Measurements from ENCODE around the gene IL32. TPM values are rescaled to one million over a fixed set of nuclear protein-coding genes. Genes with fewer than 3 reads are reported as not detected.
A peak's percentile ranks its signal among the peaks of the same experiment; 100 is the strongest.

IL32 gene
- total and polyA plus RNA-seq, 9 of the 15 experiments (the other 6 are each of a cell fraction or from before 2014, with no cell fraction given) = 0.21 to 2.2 (median 0.37) TPM; not detected in 3

GRCh38 chr16:3019594-3020246, 45.7 kb upstream of the IL32 start (continued):
- no peak for TF ChIP-seq NFRKB (IDR thresholded peaks at IDR 0.05; ENCODE audit: low read depth)
- TF ChIP-seq ZBTB7A (IDR thresholded peaks at IDR 0.05; ENCODE audit: borderline replicate concordance, control insufficient read depth, low read depth, low read length) = peak; percentile 97
- TF ChIP-seq NCOA4 (IDR thresholded peaks at IDR 0.05; ENCODE audit: partially characterized antibody) = no peak
- TF ChIP-seq GTF2E2 (tag; IDR thresholded peaks at IDR 0.05) = peak; percentile 50; the same call in 1 of the 2 replicates
- no peak for TF ChIP-seq DACH1 (IDR thresholded peaks at IDR 0.05; ENCODE audit: partially characterized antibody)
- TF ChIP-seq RBFOX2 (IDR thresholded peaks at IDR 0.05; ENCODE audit: low read depth, low read length) = no peak
- no peak for TF ChIP-seq ZNF655 (CRISPR knock-in tag; IDR thresholded peaks at IDR 0.05)
- no peak for TF ChIP-seq THAP7 (CRISPR knock-in tag; IDR thresholded peaks at IDR 0.05)
- TF ChIP-seq MEF2A (IDR thresholded peaks at IDR 0.05; ENCODE audit: control insufficient read depth, low read depth, low read length) = no peak
- TF ChIP-seq PHF8 (IDR thresholded peaks at IDR 0.05; ENCODE audit: borderline replicate concordance, low read length) = peak; percentile 36; the same call in 1 of the 2 replicates
- no peak for TF ChIP-seq XRCC4 (IDR thresholded peaks at IDR 0.05; ENCODE audit: extremely low read depth, insufficient read depth, insufficient read length)
- no peak for TF ChIP-seq MECOM (CRISPR knock-in tag; IDR thresholded peaks at IDR 0.05)
- TF ChIP-seq BRD4 (IDR thresholded peaks at IDR 0.05) = no peak
- TF ChIP-seq ZBTB5 (IDR thresholded peaks at IDR 0.05) = no peak
- TF ChIP-seq MCM7 (IDR thresholded peaks at IDR 0.05) = no peak
- TF ChIP-seq BACH1 (tag; IDR thresholded peaks at IDR 0.05) = no peak
- TF ChIP-seq NEUROD1 (IDR thresholded peaks at IDR 0.05; ENCODE audit: borderline replicate concordance, low read depth, low read length, partially characterized antibody) = no peak
- 0 out of 4 replicates have a peak, but pooled peaks have one; percentile 18 to 21 for TF ChIP-seq KDM1A (IDR thresholded peaks at IDR 0.05)
- TF ChIP-seq E2F6 (IDR thresholded peaks at IDR 0.05; ENCODE audit: borderline replicate concordance in 1 of 2, extremely low read depth in 1 of 2, insufficient read depth in 1 of 2, insufficient read length in 1 of 2, low read depth in 1 of 2, low read length in 1 of 2, poor library complexity in 1 of 2, severe bottlenecking in 1 of 2) = no peak
- no peak for TF ChIP-seq PTRF (tag; IDR thresholded peaks at IDR 0.05)
- TF ChIP-seq ETS2 (tag; IDR thresholded peaks at IDR 0.05; ENCODE audit: borderline replicate concordance, poor library complexity, severe bottlenecking) = no peak
- no peak for TF ChIP-seq ETV5 (CRISPR knock-in tag; IDR thresholded peaks at IDR 0.05; ENCODE audit: low read depth)
- TF ChIP-seq NFIC (IDR thresholded peaks at IDR 0.05) = 0 out of 2 replicates have a peak, but pooled peaks have one; percentile 8
- TF ChIP-seq RFX7 (CRISPR knock-in tag; IDR thresholded peaks at IDR 0.05) = no peak
